HG03342 (cell line): ENCODE results near the gene IFT88.
"Not testable (repeated sequence)": the region's sequence is repeated elsewhere in the genome, so short reads cannot be mapped to it uniquely, and the experiment has no call there.

Experiments
- ATAC-seq: cut with Tn5 transposase; IDR thresholded peaks from one replicate; pipeline ENCODE4 v1.9.1; 2021; ENCODE audit warnings: mild to moderate bottlenecking, moderate library complexity; ENCODE audit not compliant: unreplicated experiment

Gene IFT88

GRCh38 chr13:20616059-20616797 is 49.3 kb downstream of the IFT88 start:
- no peak for ATAC-seq

GRCh38 chr13:20623000-20623399 is 56.0 kb downstream of the IFT88 start:
- no peak for ATAC-seq

- no peak for ATAC-seq
Measured at GRCh38 chr13:20624213-20624612, 57.3 kb downstream of the IFT88 start.

GRCh38 chr13:20633802-20634201 is 66.8 kb downstream of the IFT88 start:
- no peak for ATAC-seq

- no peak for ATAC-seq
Measured at GRCh38 chr13:20636079-20636478, 69.1 kb downstream of the IFT88 start.

- no peak for ATAC-seq
Measured at GRCh38 chr13:20637811-20638210, 70.9 kb downstream of the IFT88 start.

GRCh38 chr13:20647758-20648157 is 80.8 kb downstream of the IFT88 start:
- ATAC-seq = no peak

- no peak for ATAC-seq
Measured at GRCh38 chr13:20652946-20653345, 86.0 kb downstream of the IFT88 start.

- ATAC-seq = no peak
Measured at GRCh38 chr13:20654156-20654555, 87.2 kb downstream of the IFT88 start.

GRCh38 chr13:20658451-20659040 is 91.6 kb downstream of the IFT88 start:
- ATAC-seq = no peak

GRCh38 chr13:20664351-20664750 is 97.4 kb downstream of the IFT88 start:
- ATAC-seq = no peak

GRCh38 chr13:20666948-20667347 is 100.0 kb downstream of the IFT88 start:
- ATAC-seq = no peak

- no peak for ATAC-seq
Measured at GRCh38 chr13:20667857-20668437, 101.0 kb downstream of the IFT88 start.

- ATAC-seq = no peak
Measured at GRCh38 chr13:20669162-20669561, 102.2 kb downstream of the IFT88 start.

- no peak for ATAC-seq
Measured at GRCh38 chr13:20671789-20672188, 104.8 kb downstream of the IFT88 start.

GRCh38 chr13:20672772-20673171 is 105.8 kb downstream of the IFT88 start:
- ATAC-seq = no peak

GRCh38 chr13:20673715-20674114 is 106.8 kb downstream of the IFT88 start:
- ATAC-seq = no peak

GRCh38 chr13:20676213-20676612 is 109.3 kb downstream of the IFT88 start:
- no peak for ATAC-seq

- ATAC-seq = not testable (repeated sequence)
Measured at GRCh38 chr13:20678606-20679005, 111.6 kb downstream of the IFT88 start.

GRCh38 chr13:20679879-20680278 is 112.9 kb downstream of the IFT88 start:
- ATAC-seq = no peak

GRCh38 chr13:20680416-20681080 is 113.6 kb downstream of the IFT88 start:
- ATAC-seq = no peak

GRCh38 chr13:20681481-20681880 is 114.5 kb downstream of the IFT88 start:
- ATAC-seq = not testable (repeated sequence)
